Adrenal gland (tissue), 5 donors: ENCODE data around the gene FBXO41.

Experiments used
- POLR2A ChIP-seq, 2 donors: fragments of 450-650 bp; IDR thresholded peaks; one replicate each; pipeline ENCODE4 v1.6.1; 2017; ENCODE audit warnings: antibody characterized with exemption in 2 of 2, mild to moderate bottlenecking in 2 of 2, moderate library complexity in 1 of 2
- TF ChIP-seq, protein P1 (sequence below), 6 experiments: fragments of 450-650 bp in 4 of 6; fragments of 200-600 bp in 2 of 6; sonication (generic) in 1 of 6; IDR thresholded peaks; 1 replicate in 5 of 6; 2 replicates in 1 of 6; pipeline versions ENCODE4 v1.5.1 to v1.8.0; 2016 to 2021; ENCODE audit warnings: antibody characterized with exemption in 6 of 6, mild to moderate bottlenecking in 2 of 6, moderate library complexity in 1 of 6
- donor health status: DM: no; HTN: no; CAD: no.

DNA sequence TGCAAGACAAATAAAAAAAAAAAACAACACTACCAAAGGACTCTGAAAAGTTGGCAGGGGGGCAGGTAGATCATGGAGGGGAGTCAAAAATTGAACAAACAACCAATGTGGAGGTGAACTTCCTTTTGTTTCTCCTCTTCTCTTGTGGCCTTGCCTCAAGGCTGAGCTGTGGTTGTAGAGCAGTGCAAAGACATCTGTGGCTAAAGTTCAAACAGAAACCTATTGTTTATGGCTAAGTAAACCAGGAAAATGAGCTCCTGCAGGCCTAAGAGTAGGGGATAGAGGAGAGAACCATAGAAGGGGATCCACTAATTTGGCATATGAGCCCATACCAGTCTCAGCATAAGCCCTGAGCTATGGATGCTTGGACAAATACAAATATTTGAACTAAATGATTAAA, 49.3 kb upstream of the FBXO41 start:
- TF ChIP-seq, protein P1, sequence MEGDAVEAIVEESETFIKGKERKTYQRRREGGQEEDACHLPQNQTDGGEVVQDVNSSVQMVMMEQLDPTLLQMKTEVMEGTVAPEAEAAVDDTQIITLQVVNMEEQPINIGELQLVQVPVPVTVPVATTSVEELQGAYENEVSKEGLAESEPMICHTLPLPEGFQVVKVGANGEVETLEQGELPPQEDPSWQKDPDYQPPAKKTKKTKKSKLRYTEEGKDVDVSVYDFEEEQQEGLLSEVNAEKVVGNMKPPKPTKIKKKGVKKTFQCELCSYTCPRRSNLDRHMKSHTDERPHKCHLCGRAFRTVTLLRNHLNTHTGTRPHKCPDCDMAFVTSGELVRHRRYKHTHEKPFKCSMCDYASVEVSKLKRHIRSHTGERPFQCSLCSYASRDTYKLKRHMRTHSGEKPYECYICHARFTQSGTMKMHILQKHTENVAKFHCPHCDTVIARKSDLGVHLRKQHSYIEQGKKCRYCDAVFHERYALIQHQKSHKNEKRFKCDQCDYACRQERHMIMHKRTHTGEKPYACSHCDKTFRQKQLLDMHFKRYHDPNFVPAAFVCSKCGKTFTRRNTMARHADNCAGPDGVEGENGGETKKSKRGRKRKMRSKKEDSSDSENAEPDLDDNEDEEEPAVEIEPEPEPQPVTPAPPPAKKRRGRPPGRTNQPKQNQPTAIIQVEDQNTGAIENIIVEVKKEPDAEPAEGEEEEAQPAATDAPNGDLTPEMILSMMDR (IDR thresholded peaks at IDR 0.05), result no peak
- TF ChIP-seq POLR2A (IDR thresholded peaks at IDR 0.05), result no peak
